Measurements from ENCODE around the gene SLC27A1. TPM values are rescaled to one million over a fixed set of nuclear protein-coding genes. Genes with fewer than 3 reads are reported as not detected.

SLC27A1 gene
- 9.5 and 10.5 TPM in 2 replicates for total RNA-seq (2013; cell fraction: nucleolus; rRNA removed)
- total RNA-seq (2014; rRNA removed) = 1.3 and 2.3 TPM in 2 replicates
- 0.55 and 0.72 TPM in 2 replicates for total RNA-seq (2014; rRNA removed; fragmentation: Illumina TruSeq; extraction: Trizol)
- 2.3 and 2.8 TPM in 2 replicates for total RNA-seq (2021)
- 1.2 TPM for polyA plus RNA-seq (2011; ENCODE audit: low read depth)
- polyA plus RNA-seq (2011; rRNA removed) = 0.79 and 1.8 TPM in 2 replicates
- 2.8 and 4.1 TPM in 2 replicates for polyA plus RNA-seq (2011; cell fraction: cytosol; rRNA removed)
- polyA plus RNA-seq (2011; cell fraction: nucleus; rRNA removed) = 8.1 and 9.0 TPM in 2 replicates
- polyA plus RNA-seq (2012) = 3.9 and 4.0 TPM in 2 replicates
- 0.35 and 0.68 TPM in 2 replicates for polyA plus RNA-seq (2014; fragmentation: Illumina TruSeq; extraction: Trizol)
- polyA plus RNA-seq (2014; fragmentation: Nextera tagmentation; extraction: Ambion mirVana) = under 1 TPM; 0.11 to 0.31 TPM
- 1.7 and 2.6 TPM in 2 replicates for polyA plus RNA-seq (2014; rRNA removed)
- polyA plus RNA-seq (2016; fragmentation: Nextera tagmentation; extraction: Ambion mirVana) = 1 to 10 TPM; 1.0 to 1.4 TPM
- 0.88 and 2.7 TPM in 2 replicates for polyA minus RNA-seq (2011; rRNA and poly(A)+ RNA removed)
- polyA minus RNA-seq (2011; cell fraction: cytosol; rRNA and poly(A)+ RNA removed) = 1.5 and 2.3 TPM in 2 replicates
- polyA minus RNA-seq (2011; cell fraction: nucleus; rRNA and poly(A)+ RNA removed) = 1.2 and 3.1 TPM in 2 replicates
- Bru-seq, nascent RNA = percentile 43 among the genes with signal in this experiment
- percentile 47 among the genes with signal in this experiment for BruChase-seq, experiment 1, labeled RNA remaining after a 6-hour chase
- BruChase-seq, experiment 2, labeled RNA remaining after a 2-hour chase = percentile 49 among the genes with signal in this experiment
- long read RNA-seq, experiment 1, partial matches to known transcripts = 0 of 2 reads
- long read RNA-seq, experiment 1, other reads (novel, unspliced or antisense) = 2 of 2 reads
- long read RNA-seq, experiment 2, partial matches to known transcripts = 0 of 1 reads
- long read RNA-seq, experiment 2, other reads (novel, unspliced or antisense) = 1 of 1 reads

DNA sequence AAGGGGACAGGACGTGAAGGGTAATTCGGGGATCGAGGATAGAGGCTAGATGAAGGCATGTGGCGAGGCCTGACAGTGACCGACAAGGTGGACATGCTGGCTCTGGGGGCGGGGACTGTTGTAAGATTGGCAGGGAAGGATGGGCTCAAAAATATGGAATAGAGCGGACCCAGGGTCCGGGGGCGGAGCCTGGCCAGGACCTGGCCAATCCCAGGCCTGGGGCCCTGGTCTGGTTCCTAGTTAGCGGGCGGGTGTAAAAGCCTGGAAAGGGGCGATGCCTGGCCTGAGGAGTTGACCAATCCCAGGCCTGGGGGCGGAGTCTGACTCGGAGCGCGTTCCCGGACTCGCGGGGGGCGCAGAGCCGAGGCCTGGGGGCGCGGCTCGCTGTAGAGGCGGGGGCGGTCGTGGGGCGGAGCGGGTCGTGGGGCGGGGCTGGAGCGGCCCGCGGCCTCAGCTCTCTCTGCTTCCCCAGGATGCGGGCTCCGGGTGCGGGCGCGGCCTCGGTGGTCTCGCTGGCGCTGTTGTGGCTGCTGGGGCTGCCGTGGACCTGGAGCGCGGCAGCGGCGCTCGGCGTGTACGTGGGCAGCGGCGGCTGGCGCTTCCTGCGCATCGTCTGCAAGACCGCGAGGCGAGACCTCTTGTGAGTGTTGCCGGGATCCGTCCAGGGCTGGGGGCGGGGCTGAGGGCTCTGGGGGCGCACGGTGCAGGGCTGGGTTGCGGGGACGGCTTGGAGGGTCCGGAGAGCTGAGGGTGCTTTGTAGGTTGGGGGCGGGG, at the start of gene SLC27A1:
SLC27A1 (plus strand) TSS at position 457 of the 774 bp plus-strand sequence; CDS start at position 474, 17 bp downstream.
- H3K4me1 ChIP-seq (ENCODE audit: control insufficient read depth, insufficient read depth, low read length) = peaks cover 22% of the 10 kb centered on the region
- peak; percentile 86 for DNase-seq (ENCODE audit: low read depth, low spot score)
- BruUV-seq (replicated peaks) = no TSS peak
- no peaks in the 10 kb centered on the region for H4K20me1 ChIP-seq (ENCODE audit: control insufficient read depth, insufficient read depth)
- ChIA-PET POLR2A (no interaction called here), RAD21 (ENCODE audit: unreplicated experiment) (interaction anchor here (0.6 kb wide), 1 partner anchor 210 kb away, joined by 3 read pairs; no protein-coding TSS in a partner anchor), CTCF (interaction anchor here (0.8 to 1.9 kb wide), 2 partner anchors 16 to 26 kb away, joined by 3 to 11 read pairs; no protein-coding TSS in a partner anchor), SMC1A (ENCODE audit: uncharacterized antibody, unreplicated experiment) (interaction anchor here (0.6 kb wide), 1 partner anchor 26 kb away, joined by 3 read pairs; no protein-coding TSS in a partner anchor)
- H3K27me3 ChIP-seq (replicated peaks in 1 of 2; ENCODE audit: control insufficient read depth in 2 of 2, insufficient read depth in 2 of 2, low read length in 1 of 2) = no peaks in the 10 kb centered on the region
- no peak for FAIRE-seq
- peak within 1 kb of the TSS; percentile 61; the same call in 1 of the 2 replicates for H3K9ac ChIP-seq (ENCODE audit: control insufficient read depth, insufficient read depth, low read length)
- ATAC-seq = peak; percentile 94
- under 1% methylated on average over 50 of the region's 67 CpGs for WGBS (ENCODE audit: insufficient coverage, insufficient replicate concordance, low lambda C conversion rate, missing lambda C conversion rate)
- no peaks in the 10 kb centered on the region for H3K36me3 ChIP-seq (ENCODE audit: control insufficient read depth in 2 of 2, insufficient read depth in 2 of 2, low read length in 1 of 2)
- no peaks in the 10 kb centered on the region for H3K9me3 ChIP-seq (replicated peaks; ENCODE audit: control insufficient read depth, insufficient read depth, low read length)
- peak within 1 kb of the TSS; percentile 99 for H2AFZ ChIP-seq (ENCODE audit: control insufficient read depth, low read depth, low read length)
- H3K27ac ChIP-seq (ENCODE audit: control insufficient read depth, insufficient read depth) = peak within 1 kb of the TSS; percentile 61
- no peaks in the 10 kb centered on the region for H3K79me2 ChIP-seq (ENCODE audit: control insufficient read depth, insufficient read depth, low read length)
- intact Hi-C loops (cut with micrococcal nuclease; ENCODE audit: unreplicated experiment) (no loop called here), in situ Hi-C loops (cut with MboI) (no loop called here)
- peak within 1 kb of the TSS; percentile 80 for H3K4me3 ChIP-seq
- H3K4me2 ChIP-seq (ENCODE audit: control insufficient read depth, insufficient read depth) = peak within 1 kb of the TSS; percentile 99
- TF ChIP-seq ZBED1 (IDR thresholded peaks at IDR 0.05; ENCODE audit: borderline replicate concordance) (no peak), BACH1 (IDR thresholded peaks at IDR 0.05; ENCODE audit: borderline replicate concordance) (peak; percentile 84), MEF2B (IDR thresholded peaks at IDR 0.05; ENCODE audit: partially characterized antibody, poor library complexity, severe bottlenecking) (peak; percentile 14), MEF2A (IDR thresholded peaks at IDR 0.05; ENCODE audit: insufficient read depth, low read depth, low read length) (no peak), ATF7 (IDR thresholded peaks at IDR 0.05; ENCODE audit: low read depth) (0 out of 2 replicates have a peak, but pooled peaks have one; percentile 19), ATF2 (IDR thresholded peaks at IDR 0.05; ENCODE audit: low read length) (no peak), LARP7 (IDR thresholded peaks at IDR 0.05) (peak; percentile 54; the same call in 1 of the 2 replicates), ZNF207 (IDR thresholded peaks at IDR 0.05; ENCODE audit: borderline replicate concordance) (no peak), SRF (IDR thresholded peaks at IDR 0.05; ENCODE audit: low read depth in 2 of 2, low read length in 2 of 2) (0 out of 4 replicates have a peak, but pooled peaks of 1 of the 2 experiments have one; percentile 2), HDGF (IDR thresholded peaks at IDR 0.05) (peak; percentile 94), IKZF1 (conservative IDR thresholded peaks at IDR 0.05) (peak; percentile 46), MXI1 (IDR thresholded peaks at IDR 0.05; ENCODE audit: low read depth, low read length) (no peak), ZSCAN29 (IDR thresholded peaks at IDR 0.05) (no peak), TBL1XR1 (IDR thresholded peaks at IDR 0.05; ENCODE audit: low read depth, low read length) (no peak), EP300 (IDR thresholded peaks at IDR 0.05; ENCODE audit: borderline replicate concordance in 1 of 2, control insufficient read depth in 1 of 2, low read depth in 2 of 2, low read length in 2 of 2) (no peak), SP1 (IDR thresholded peaks at IDR 0.05; ENCODE audit: low read depth, low read length) (peak; percentile 87)
- TF ChIP-seq, protein P1, sequence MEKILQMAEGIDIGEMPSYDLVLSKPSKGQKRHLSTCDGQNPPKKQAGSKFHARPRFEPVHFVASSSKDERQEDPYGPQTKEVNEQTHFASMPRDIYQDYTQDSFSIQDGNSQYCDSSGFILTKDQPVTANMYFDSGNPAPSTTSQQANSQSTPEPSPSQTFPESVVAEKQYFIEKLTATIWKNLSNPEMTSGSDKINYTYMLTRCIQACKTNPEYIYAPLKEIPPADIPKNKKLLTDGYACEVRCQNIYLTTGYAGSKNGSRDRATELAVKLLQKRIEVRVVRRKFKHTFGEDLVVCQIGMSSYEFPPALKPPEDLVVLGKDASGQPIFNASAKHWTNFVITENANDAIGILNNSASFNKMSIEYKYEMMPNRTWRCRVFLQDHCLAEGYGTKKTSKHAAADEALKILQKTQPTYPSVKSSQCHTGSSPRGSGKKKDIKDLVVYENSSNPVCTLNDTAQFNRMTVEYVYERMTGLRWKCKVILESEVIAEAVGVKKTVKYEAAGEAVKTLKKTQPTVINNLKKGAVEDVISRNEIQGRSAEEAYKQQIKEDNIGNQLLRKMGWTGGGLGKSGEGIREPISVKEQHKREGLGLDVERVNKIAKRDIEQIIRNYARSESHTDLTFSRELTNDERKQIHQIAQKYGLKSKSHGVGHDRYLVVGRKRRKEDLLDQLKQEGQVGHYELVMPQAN (conservative IDR thresholded peaks at IDR 0.05) = 0 out of 2 replicates have a peak, but pooled peaks have one; percentile 12
